Trophoblast cell (in vitro differentiated cells and primary cell): ENCODE data around the gene WDR74.

Source experiments
- DNase-seq, 2 donors: peaks; one replicate each; pipeline ENCODE4 v3.0.0-alpha.2; 2016
- H2AFZ ChIP-seq: 2 replicates; pipeline ENCODE4 v1.6.1; 2013; ENCODE audit warnings: low read length, moderate library complexity, mild to moderate bottlenecking; ENCODE audit not compliant: insufficient read depth, poor library complexity
- H2AK5ac ChIP-seq: 2 replicates; pipeline ENCODE4 v1.6.1; 2013; ENCODE audit warnings: mild to moderate bottlenecking, low read length
- H2BK120ac ChIP-seq: 2 replicates; pipeline ENCODE4 v1.6.1; 2013; ENCODE audit warnings: low read length, mild to moderate bottlenecking, moderate library complexity; ENCODE audit not compliant: insufficient read depth, poor library complexity
- H2BK12ac ChIP-seq: 2 replicates; pipeline ENCODE4 v1.6.1; 2013; ENCODE audit warnings: mild to moderate bottlenecking, low read length, moderate library complexity
- H2BK5ac ChIP-seq: 2 replicates; pipeline ENCODE4 v1.6.1; 2013; ENCODE audit warnings: low read length, low read depth, moderate library complexity, mild to moderate bottlenecking; ENCODE audit not compliant: poor library complexity
- H3K14ac ChIP-seq: 2 replicates; pipeline ENCODE4 v1.6.1; 2013; ENCODE audit warnings: mild to moderate bottlenecking, low read length
- H3K18ac ChIP-seq: 2 replicates; pipeline ENCODE4 v1.6.1; 2013; ENCODE audit warnings: mild to moderate bottlenecking, low read length
- H3K23ac ChIP-seq: 2 replicates; pipeline ENCODE4 v1.6.1; 2013; ENCODE audit warnings: low read length
- H3K27ac ChIP-seq: 2 replicates; pipeline ENCODE4 v1.5.1; 2013; ENCODE audit warnings: low read depth, mild to moderate bottlenecking, inconsistent platforms, low read length, moderate library complexity
- H3K27me3 ChIP-seq: 2 replicates; pipeline ENCODE4 v1.6.1; 2013; ENCODE audit warnings: inconsistent platforms, mild to moderate bottlenecking, low read length, moderate library complexity; ENCODE audit not compliant: insufficient read depth
- H3K36me3 ChIP-seq, 2 experiments: 1 replicate in 1 of 2; 2 replicates in 1 of 2; pipeline ENCODE4 v1.6.1; 2013; ENCODE audit warnings: low read length in 2 of 2, mild to moderate bottlenecking in 2 of 2, moderate library complexity in 1 of 2; ENCODE audit not compliant: insufficient read depth in 2 of 2, control insufficient read depth in 1 of 2
- H3K4ac ChIP-seq: 2 replicates; pipeline ENCODE4 v1.6.1; 2013; ENCODE audit warnings: low read depth, mild to moderate bottlenecking, low read length, moderate library complexity
- H3K4me1 ChIP-seq, 2 experiments: 1 replicate in 1 of 2; 2 replicates in 1 of 2; pipeline ENCODE4 v1.6.1; 2013; ENCODE audit warnings: low read length in 2 of 2, mild to moderate bottlenecking in 2 of 2, moderate library complexity in 1 of 2; ENCODE audit not compliant: insufficient read depth in 2 of 2, control insufficient read depth in 1 of 2
- H3K4me2 ChIP-seq: 2 replicates; pipeline ENCODE4 v1.6.1; 2013; ENCODE audit warnings: inconsistent platforms, mild to moderate bottlenecking, low read length, moderate library complexity
- H3K4me3 ChIP-seq: 2 replicates; pipeline ENCODE4 v1.5.1; 2013; ENCODE audit warnings: mild to moderate bottlenecking, low read depth, low read length, inconsistent platforms
- H3K79me1 ChIP-seq: one replicate; pipeline ENCODE4 v1.6.1; 2013; ENCODE audit warnings: low read length
- H3K79me2 ChIP-seq: 2 replicates; pipeline ENCODE4 v1.6.1; 2013; ENCODE audit warnings: low read length, mild to moderate bottlenecking; ENCODE audit not compliant: control insufficient read depth, insufficient read depth, poor library complexity
- H3K9ac ChIP-seq: 2 replicates; pipeline ENCODE4 v1.6.1; 2013; ENCODE audit warnings: mild to moderate bottlenecking, low read length
- H3K9me3 ChIP-seq: 2 replicates; pipeline ENCODE4 v1.6.1; 2013; ENCODE audit warnings: low read depth, mild to moderate bottlenecking, control low read depth, inconsistent platforms, low read length; ENCODE audit not compliant: insufficient read depth
- H4K12ac ChIP-seq: 2 replicates; pipeline ENCODE4 v1.6.1; 2013; ENCODE audit warnings: low read depth, mild to moderate bottlenecking, low read length, moderate library complexity
- H4K8ac ChIP-seq: 2 replicates; pipeline ENCODE4 v1.6.1; 2013; ENCODE audit warnings: low read depth, mild to moderate bottlenecking, low read length, moderate library complexity
- H4K91ac ChIP-seq: one replicate; pipeline ENCODE4 v1.6.1; 2013; ENCODE audit warnings: low read depth, mild to moderate bottlenecking, low read length, moderate library complexity
- WGBS: extraction: QIAGEN DNeasy Blood & Tissue Kit; methylation state at CpG from one replicate; pipeline ENCODE4 v1.1.7; 2013; ENCODE audit warnings: missing lambda C conversion rate; ENCODE audit not compliant: insufficient read length, insufficient coverage; ENCODE audit errors: extremely low coverage; 5-methylcytosine and 5-hydroxymethylcytosine counted together

WDR74 gene

DNA sequence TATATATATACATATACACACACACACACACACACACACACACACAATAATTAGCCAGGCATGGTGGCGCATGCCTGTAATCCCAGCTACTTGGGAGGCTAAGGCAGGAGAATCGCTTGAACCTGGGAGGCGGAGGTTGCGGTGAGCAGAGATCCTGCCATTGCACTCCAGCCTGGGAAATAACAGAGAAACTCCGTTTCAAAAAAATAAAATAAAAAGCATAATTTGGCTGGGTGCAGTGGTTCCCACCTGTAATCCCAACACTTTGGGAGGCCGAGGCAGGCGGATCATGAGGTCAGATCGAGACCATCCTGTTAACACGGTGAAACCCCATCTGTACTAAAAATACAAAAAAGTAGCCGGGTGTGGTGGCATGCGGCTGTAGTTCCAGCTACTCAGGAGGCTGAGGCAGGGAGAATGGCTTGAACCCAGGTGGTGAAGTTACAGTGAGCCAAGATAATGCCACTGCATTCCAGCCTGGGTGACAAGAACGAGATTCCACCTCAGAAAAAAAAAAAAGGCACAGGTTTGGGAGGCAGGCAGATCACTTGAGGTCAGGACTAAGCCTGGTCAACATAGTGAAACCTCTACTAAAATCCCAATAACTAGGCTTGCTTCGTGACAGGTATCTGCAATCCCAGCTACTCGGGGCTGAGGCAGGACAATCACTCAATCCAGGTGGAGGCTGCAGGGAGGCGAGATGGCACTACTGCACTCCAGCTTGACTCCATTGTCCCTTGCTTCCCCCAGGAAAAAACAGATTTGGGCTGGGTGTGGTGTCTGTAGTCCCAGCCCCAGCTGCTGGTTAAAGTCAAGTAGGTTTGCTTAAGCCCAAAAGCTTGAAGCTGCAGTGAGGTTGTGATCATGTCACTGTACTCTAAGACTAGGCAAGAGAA lies 11.8 kb upstream of the WDR74 start:
- no CpG with 5 or more reads among the region's 15 CpGs for WGBS
- no peak overlapping the region for H3K9ac ChIP-seq
- no peaks in the 10 kb centered on the region for H3K9me3 ChIP-seq
- H3K18ac ChIP-seq: no peak overlapping the region
- H3K27ac ChIP-seq: no peak overlapping the region
- no peak overlapping the region for H3K14ac ChIP-seq
- peaks cover 4 to 30% of the 10 kb centered on the region in 2 experiments for H3K36me3 ChIP-seq
- no peak overlapping the region for H3K4me3 ChIP-seq
- H2AFZ ChIP-seq: no peak overlapping the region
- no peak overlapping the region for H3K23ac ChIP-seq
- no peak overlapping the region for H3K4ac ChIP-seq
- no peak overlapping the region for H4K12ac ChIP-seq
- no peak overlapping the region for H3K4me2 ChIP-seq
- H4K91ac ChIP-seq: no peak overlapping the region
- no peaks in the 10 kb centered on the region for H3K27me3 ChIP-seq
- H2AK5ac ChIP-seq: no peak overlapping the region
- peaks cover 7% of the 10 kb centered on the region for H3K79me1 ChIP-seq
- H2BK5ac ChIP-seq: no peak overlapping the region
- H3K79me2 ChIP-seq: peaks cover 12% of the 10 kb centered on the region
- H3K4me1 ChIP-seq: peaks cover 0 to 3% of the 10 kb centered on the region in 2 experiments
- no peak overlapping the region for H2BK12ac ChIP-seq
- DNase-seq: peak; percentile 56 to 59
- no peak overlapping the region for H2BK120ac ChIP-seq
- H4K8ac ChIP-seq: no peak overlapping the region

DNA sequence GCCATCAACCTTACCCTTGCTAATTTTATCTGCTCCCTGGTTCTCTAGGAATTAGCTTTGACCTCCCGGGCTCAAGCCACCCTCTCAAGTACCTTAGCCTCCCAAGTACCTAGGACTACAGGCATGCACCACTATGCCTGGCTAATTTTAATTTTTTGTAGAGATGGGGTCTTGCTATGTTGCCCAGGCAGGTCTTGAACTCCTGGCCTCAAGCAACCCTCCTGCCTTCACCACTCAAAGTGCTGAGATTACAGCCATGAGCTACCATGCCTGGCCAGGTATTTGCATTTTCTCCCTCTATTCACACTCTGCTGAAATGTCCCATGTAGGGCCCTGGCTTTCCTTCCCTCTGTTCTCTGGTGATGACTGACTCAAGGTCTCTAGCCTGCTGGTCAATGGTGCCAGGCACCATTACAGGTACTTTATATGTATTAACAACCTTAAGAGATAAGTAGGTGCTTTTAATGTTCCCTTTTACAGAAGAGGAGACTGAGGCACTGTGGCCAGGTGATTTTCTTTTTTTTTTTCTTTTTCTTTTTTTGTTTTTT lies 8.5 kb upstream of the WDR74 start:
- no peak for DNase-seq
- Histone ChIP-seq H3K4me3 (no peak overlapping the region), H2AFZ (no peak overlapping the region), H3K79me2 (no peaks in the 10 kb centered on the region), H3K23ac (no peak overlapping the region), H2BK120ac (no peak overlapping the region), H3K14ac (no peak overlapping the region), H3K36me3 (peaks cover 4 to 13% of the 10 kb centered on the region in 2 experiments), H2AK5ac (no peak overlapping the region), H3K18ac (no peak overlapping the region), H2BK5ac (no peak overlapping the region), H3K4me1 (no peaks in the 10 kb centered on the region), H2BK12ac (no peak overlapping the region), H3K27ac (no peak overlapping the region), H3K9ac (no peak overlapping the region), H4K91ac (no peak overlapping the region), H3K9me3 (no peaks in the 10 kb centered on the region), H3K4me2 (no peak overlapping the region), H4K8ac (no peak overlapping the region), H3K79me1 (no peaks in the 10 kb centered on the region), H3K27me3 (no peaks in the 10 kb centered on the region), H4K12ac (no peak overlapping the region), H3K4ac (no peak overlapping the region)
- WGBS: no CpG with 5 or more reads among the region's 1 CpG

DNA sequence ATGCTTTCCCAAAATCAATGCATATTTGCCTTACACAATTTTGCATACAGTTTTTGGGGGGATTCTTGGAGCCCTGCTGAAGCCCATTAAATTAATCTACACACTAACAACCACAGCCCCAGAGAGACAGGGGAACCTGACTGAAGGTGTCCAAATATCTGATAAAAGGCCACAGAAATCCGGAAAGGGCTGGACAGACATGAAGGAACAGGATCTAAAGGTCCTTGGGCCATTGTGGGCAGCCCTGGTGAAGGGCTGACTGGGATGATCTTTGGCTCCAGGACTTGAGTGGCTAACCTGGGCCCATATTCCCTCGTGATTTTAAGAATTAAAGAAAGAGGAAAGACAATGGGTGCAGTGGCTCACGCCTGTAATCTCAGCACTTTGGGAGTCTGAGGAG lies 6.8 kb upstream of the WDR74 start:
- Histone ChIP-seq H3K4ac (no peak overlapping the region), H4K8ac (no peak overlapping the region), H3K4me2 (no peak overlapping the region), H3K14ac (no peak overlapping the region), H3K27ac (no peak overlapping the region), H3K9me3 (no peaks in the 10 kb centered on the region), H2AFZ (no peak overlapping the region), H3K27me3 (no peaks in the 10 kb centered on the region), H3K23ac (no peak overlapping the region), H3K9ac (no peak overlapping the region), H3K79me1 (peaks cover 8% of the 10 kb centered on the region), H2AK5ac (no peak overlapping the region), H4K91ac (no peak overlapping the region), H3K36me3 (no peaks in the 10 kb centered on the region), H2BK120ac (no peak overlapping the region), H2BK5ac (no peak overlapping the region), H4K12ac (no peak overlapping the region), H3K4me1 (peaks cover 0 to 2% of the 10 kb centered on the region in 2 experiments), H2BK12ac (no peak overlapping the region), H3K4me3 (no peak overlapping the region), H3K18ac (no peak overlapping the region), H3K79me2 (peaks cover 1% of the 10 kb centered on the region)
- DNase-seq: no peak
- no CpG with 5 or more reads among the region's 3 CpGs for WGBS

DNA sequence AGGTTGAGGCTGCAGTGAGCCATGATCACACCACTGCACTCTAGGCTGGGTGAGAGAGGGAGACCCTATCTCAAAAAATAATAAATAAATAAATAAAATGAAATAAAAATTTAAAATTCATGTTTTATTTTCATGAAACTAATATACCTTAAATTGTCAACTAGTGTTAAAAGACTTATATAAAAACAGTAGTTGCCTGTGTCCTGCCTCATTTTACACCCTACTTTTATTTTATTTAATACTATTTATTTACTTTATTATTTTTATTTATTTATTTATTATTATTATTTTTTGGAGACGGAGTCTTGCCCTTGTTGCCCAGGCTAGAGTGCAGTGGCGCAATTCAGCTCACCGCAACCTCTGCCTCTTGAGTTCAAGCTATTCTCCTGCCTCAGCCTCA lies 4.8 kb upstream of the WDR74 start:
- Histone ChIP-seq H2BK5ac (no peak overlapping the region), H2AK5ac (no peak overlapping the region), H3K36me3 (no peaks in the 10 kb centered on the region), H3K9ac (no peak overlapping the region), H2BK120ac (no peak overlapping the region), H3K23ac (no peak overlapping the region), H4K91ac (peak overlapping the region; percentile 13), H3K4me3 (no peak overlapping the region), H3K79me1 (peaks cover 21% of the 10 kb centered on the region), H3K9me3 (no peaks in the 10 kb centered on the region), H4K8ac (no peak overlapping the region), H3K4me1 (peaks cover 0 to 2% of the 10 kb centered on the region in 2 experiments), H3K18ac (no peak overlapping the region), H3K4me2 (no peak overlapping the region), H3K4ac (no peak overlapping the region), H4K12ac (no peak overlapping the region), H3K14ac (no peak overlapping the region), H2AFZ (no peak overlapping the region), H3K79me2 (peaks cover 8% of the 10 kb centered on the region), H3K27me3 (no peaks in the 10 kb centered on the region), H3K27ac (no peak overlapping the region), H2BK12ac (no peak overlapping the region)
- WGBS: no CpG with 5 or more reads among the region's 3 CpGs
- no peak for DNase-seq
